ENCODE data around the gene BLMH.

DNA sequence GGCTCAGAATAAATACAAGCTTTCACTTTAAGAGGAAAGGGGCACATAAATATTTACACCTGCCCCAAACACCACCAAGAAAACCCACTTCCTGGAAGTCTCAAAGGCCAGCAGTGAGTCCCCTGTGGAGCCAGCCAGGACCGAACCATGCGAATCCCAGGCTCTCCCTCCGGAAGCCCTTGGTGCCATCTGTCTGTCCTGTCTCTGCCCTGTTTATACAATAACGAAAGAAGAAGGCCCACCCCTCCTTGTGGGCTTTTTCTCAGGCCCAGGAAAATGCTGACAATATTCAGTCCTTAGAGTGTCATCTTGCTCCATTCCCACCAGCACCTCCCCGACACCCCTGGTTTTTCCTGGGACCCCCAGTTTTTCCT is 52.7 kb downstream of the BLMH start:
- TF ChIP-seq, protein P1, sequence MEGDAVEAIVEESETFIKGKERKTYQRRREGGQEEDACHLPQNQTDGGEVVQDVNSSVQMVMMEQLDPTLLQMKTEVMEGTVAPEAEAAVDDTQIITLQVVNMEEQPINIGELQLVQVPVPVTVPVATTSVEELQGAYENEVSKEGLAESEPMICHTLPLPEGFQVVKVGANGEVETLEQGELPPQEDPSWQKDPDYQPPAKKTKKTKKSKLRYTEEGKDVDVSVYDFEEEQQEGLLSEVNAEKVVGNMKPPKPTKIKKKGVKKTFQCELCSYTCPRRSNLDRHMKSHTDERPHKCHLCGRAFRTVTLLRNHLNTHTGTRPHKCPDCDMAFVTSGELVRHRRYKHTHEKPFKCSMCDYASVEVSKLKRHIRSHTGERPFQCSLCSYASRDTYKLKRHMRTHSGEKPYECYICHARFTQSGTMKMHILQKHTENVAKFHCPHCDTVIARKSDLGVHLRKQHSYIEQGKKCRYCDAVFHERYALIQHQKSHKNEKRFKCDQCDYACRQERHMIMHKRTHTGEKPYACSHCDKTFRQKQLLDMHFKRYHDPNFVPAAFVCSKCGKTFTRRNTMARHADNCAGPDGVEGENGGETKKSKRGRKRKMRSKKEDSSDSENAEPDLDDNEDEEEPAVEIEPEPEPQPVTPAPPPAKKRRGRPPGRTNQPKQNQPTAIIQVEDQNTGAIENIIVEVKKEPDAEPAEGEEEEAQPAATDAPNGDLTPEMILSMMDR (IDR thresholded peaks at IDR 0.05; ENCODE audit: low read depth, low read length, poor library complexity, severe bottlenecking), result no peak
- TF ChIP-seq EZH2phosphoT487 (IDR thresholded peaks at IDR 0.05; ENCODE audit: borderline replicate concordance, low read length), result no peak

Data from DOHH2 (cell line).